ENCODE measurements around the gene SPHK1.

SPHK1 gene

DNA sequence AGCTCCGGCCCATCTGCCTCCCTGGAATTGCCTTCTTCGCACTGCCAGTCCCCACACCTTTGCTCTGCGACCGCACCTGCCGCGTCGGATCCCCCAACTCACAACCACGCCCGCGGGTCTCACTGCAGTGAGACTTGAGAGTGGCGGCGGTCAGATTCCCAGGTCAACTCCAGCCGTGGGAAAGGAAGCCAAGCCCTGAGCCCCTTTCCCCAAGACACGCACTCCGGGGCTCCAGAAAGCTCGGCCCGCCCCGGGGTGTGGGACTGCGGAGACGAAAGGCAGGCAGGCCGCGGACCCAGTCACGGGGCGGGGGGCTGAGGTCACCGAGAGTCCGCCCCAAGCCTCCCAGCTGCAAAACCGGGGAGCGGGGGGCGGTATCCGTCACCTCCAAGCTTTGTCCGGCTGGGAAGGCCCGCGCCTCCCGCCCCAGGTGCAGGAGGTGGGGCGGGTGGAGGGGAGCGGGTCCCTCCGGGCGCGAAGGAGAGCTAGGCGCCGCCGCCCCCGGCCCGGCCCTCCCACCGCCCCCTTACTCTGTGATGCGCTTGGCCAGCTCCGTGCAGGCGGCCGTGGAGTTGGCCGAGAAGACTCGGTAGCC lies 31.3 kb upstream of the SPHK1 start:
- TF ChIP-seq REST (IDR thresholded peaks at IDR 0.05; ENCODE audit: insufficient read depth in 1 of 2, low read depth in 2 of 2, low read length in 2 of 2) = no peak

- TF ChIP-seq REST (IDR thresholded peaks at IDR 0.05; ENCODE audit: insufficient read depth in 1 of 2, low read depth in 2 of 2, low read length in 2 of 2) = no peak
- TF ChIP-seq FOXP2 (optimal IDR thresholded peaks at IDR 0.05; ENCODE audit: borderline replicate concordance, extremely low read depth, extremely low read length, insufficient read depth) = peak; percentile 31
- peak; percentile 86 for TF ChIP-seq POLR2AphosphoS5 (IDR thresholded peaks at IDR 0.05; ENCODE audit: low read depth, low read length)
- TF ChIP-seq TAF1 (IDR thresholded peaks at IDR 0.05; ENCODE audit: borderline replicate concordance, insufficient read depth, low read length) = peak; percentile 92
- TF ChIP-seq SIN3A (IDR thresholded peaks at IDR 0.05; ENCODE audit: borderline replicate concordance, insufficient read depth, low read length) = peak; percentile 27; the same call in 1 of the 2 replicates
These were observed 30.7 kb upstream of the SPHK1 start, which contains the start of gene PRPSAP1 for GRCh38 chr17:76353599-76354316. Gene PRPSAP1, minus strand, starts transcription at chr17:76353916. Its CDS starts 213 bp downstream, at chr17:76353703.

- TF ChIP-seq POLR2AphosphoS5 (IDR thresholded peaks at IDR 0.05; ENCODE audit: low read depth, low read length) (no peak), SIN3A (IDR thresholded peaks at IDR 0.05; ENCODE audit: borderline replicate concordance, insufficient read depth, low read length) (no peak), REST (IDR thresholded peaks at IDR 0.05; ENCODE audit: insufficient read depth in 1 of 2, low read depth in 2 of 2, low read length in 2 of 2) (no peak), TAF1 (IDR thresholded peaks at IDR 0.05; ENCODE audit: borderline replicate concordance, insufficient read depth, low read length) (no peak), FOXP2 (optimal IDR thresholded peaks at IDR 0.05; ENCODE audit: borderline replicate concordance, extremely low read depth, extremely low read length, insufficient read depth) (no peak)
These were observed 30.1 kb upstream of the SPHK1 start for GRCh38 chr17:76354317-76354729.

- TF ChIP-seq SIN3A (IDR thresholded peaks at IDR 0.05; ENCODE audit: borderline replicate concordance, insufficient read depth, low read length) (no peak), TAF1 (IDR thresholded peaks at IDR 0.05; ENCODE audit: borderline replicate concordance, insufficient read depth, low read length) (no peak)
These were observed 29.6 kb upstream of the SPHK1 start for GRCh38 chr17:76354747-76355310.

- no peak for TF ChIP-seq SIN3A (IDR thresholded peaks at IDR 0.05; ENCODE audit: borderline replicate concordance, insufficient read depth, low read length)
- no peak for TF ChIP-seq POLR2AphosphoS5 (IDR thresholded peaks at IDR 0.05; ENCODE audit: low read depth, low read length)
- no peak for TF ChIP-seq TAF1 (IDR thresholded peaks at IDR 0.05; ENCODE audit: borderline replicate concordance, insufficient read depth, low read length)
- TF ChIP-seq FOXP2 (optimal IDR thresholded peaks at IDR 0.05; ENCODE audit: borderline replicate concordance, extremely low read depth, extremely low read length, insufficient read depth) = no peak
- no peak for TF ChIP-seq REST (IDR thresholded peaks at IDR 0.05; ENCODE audit: insufficient read depth in 1 of 2, low read depth in 2 of 2, low read length in 2 of 2)
These were observed 27.5 kb upstream of the SPHK1 start for GRCh38 chr17:76356803-76357456.

All from PFSK-1 (cell line).